GM23248 (cell line): ENCODE data around the gene NCAN. TPM values are rescaled to one million over a fixed set of nuclear protein-coding genes. Genes with fewer than 3 reads are reported as not detected.

Experiments
- DNase-seq: peaks from one replicate; pipeline ENCODE4 v3.0.0-alpha.2; 2015
- H2AFZ ChIP-seq: fragments of 200-600 bp; sonication (generic); 2 replicates; pipeline ENCODE4 v1.6.1; 2016; ENCODE audit warnings: antibody characterized with exemption
- H3F3A ChIP-seq: fragments of 200-600 bp; sonication (generic); 2 replicates; pipeline ENCODE4 v1.6.1; 2016; ENCODE audit warnings: mild to moderate bottlenecking, antibody characterized with exemption, mixed run types; ENCODE audit not compliant: insufficient read depth
- H3K27ac ChIP-seq: fragments of 200-600 bp; sonication (generic); 2 replicates; pipeline ENCODE4 v1.5.1; 2016; ENCODE audit warnings: mild to moderate bottlenecking
- H3K27me3 ChIP-seq: fragments of 200-600 bp; sonication (generic); replicated peaks from 2 replicates; pipeline ENCODE4 v1.6.1; 2016; ENCODE audit warnings: mild to moderate bottlenecking; ENCODE audit not compliant: insufficient read depth
- H3K36me3 ChIP-seq: fragments of 200-600 bp; sonication (generic); 2 replicates; pipeline ENCODE4 v1.6.1; 2016; ENCODE audit warnings: low read depth, mild to moderate bottlenecking
- H3K4me1 ChIP-seq: fragments of 200-600 bp; sonication (generic); 2 replicates; pipeline ENCODE4 v1.6.1; 2016; ENCODE audit warnings: mild to moderate bottlenecking; ENCODE audit not compliant: insufficient read depth
- H3K4me2 ChIP-seq: fragments of 200-600 bp; sonication (generic); one replicate; pipeline ENCODE4 v1.6.1; 2016; ENCODE audit warnings: mild to moderate bottlenecking; ENCODE audit not compliant: unreplicated experiment
- H3K4me3 ChIP-seq: fragments of 200-600 bp; sonication (generic); 2 replicates; pipeline ENCODE4 v1.5.1; 2016; ENCODE audit warnings: mild to moderate bottlenecking
- H3K79me2 ChIP-seq: fragments of 200-600 bp; sonication (generic); 2 replicates; pipeline ENCODE4 v1.6.1; 2016; ENCODE audit warnings: mild to moderate bottlenecking; ENCODE audit not compliant: insufficient read depth
- H3K9ac ChIP-seq: fragments of 200-600 bp; sonication (generic); 2 replicates; pipeline ENCODE4 v1.6.1; 2016; ENCODE audit warnings: mild to moderate bottlenecking
- H3K9me2 ChIP-seq: fragments of 200-600 bp; sonication (generic); 2 replicates; pipeline ENCODE4 v1.6.1; 2016; ENCODE audit warnings: mixed run types, mild to moderate bottlenecking, moderate library complexity; ENCODE audit not compliant: insufficient read depth
- H3K9me3 ChIP-seq: fragments of 200-600 bp; sonication (generic); one replicate; pipeline ENCODE4 v1.6.1; 2017; ENCODE audit warnings: low read depth
- H4K20me1 ChIP-seq: fragments of 200-600 bp; sonication (generic); 2 replicates; pipeline ENCODE4 v1.6.0; 2016; ENCODE audit not compliant: insufficient read depth
- EZH2 ChIP-seq: fragments of 200-600 bp; sonication (generic); IDR thresholded peaks from 2 replicates; pipeline ENCODE4 v1.6.1; 2018; ENCODE audit warnings: antibody characterized with exemption, mild to moderate bottlenecking; ENCODE audit not compliant: insufficient read depth, poor library complexity, severe bottlenecking
- EZH2phosphoT487 ChIP-seq: fragments of 200-600 bp; sonication (generic); IDR thresholded peaks from 2 replicates; pipeline ENCODE4 v1.6.1; 2018; ENCODE audit warnings: antibody characterized with exemption, moderate library complexity, mild to moderate bottlenecking, low read depth; ENCODE audit not compliant: insufficient read depth
- WGBS, 2 experiments: methylation state at CpG; one replicate each; pipeline ENCODE4 v1.1.6; 2015 to 2017; ENCODE audit warnings: low lambda C conversion rate in 2 of 2, low coverage in 1 of 2; ENCODE audit errors: missing lambda C conversion rate in 2 of 2; 5-methylcytosine and 5-hydroxymethylcytosine counted together
- in situ Hi-C: fragments of 300-500 bp; cut with MboI; formaldehyde crosslinking; loops from 2 replicates; pipeline ENCODE4 v1.15.0; 2020
- polyA plus RNA-seq: library from polyadenylated mRNA; unstranded; fragments of >200 nt; fragmentation: Nextera tagmentation; extraction: Ambion mirVana; gene quantifications from 2 replicates; pipeline ENCODE4 v1.2.1, GENCODE V29; 2016
- total RNA-seq: library from RNA; depleted of rRNA; stranded (reverse); fragments of >200 nt; shearing (Covaris generic); gene quantifications from 2 replicates; pipeline ENCODE4 v1.2.3, GENCODE V29; 2014

The NCAN gene
- total and polyA plus RNA-seq, 2 experiments from 2014 or later = not detected

GRCh38 chr19:19206938-19207337, 4.8 kb upstream of the NCAN start:
- TF ChIP-seq EZH2 (no peak), EZH2phosphoT487 (no peak)
- H3K4me1 ChIP-seq = 0 out of 2 replicates have a peak, but pooled peaks cover 6% of the 10 kb centered on the region
- in situ Hi-C loops = no loop called here
- no peaks in the 10 kb centered on the region for H3K9me3 ChIP-seq
- H3K27ac ChIP-seq = no peak overlapping the region
- no peaks in the 10 kb centered on the region for H3K36me3 ChIP-seq
- no peaks in the 10 kb centered on the region for H3F3A ChIP-seq
- 45 to 47% methylated on average over 5 of the region's 5 CpGs for WGBS, 2 experiments
- H3K9ac ChIP-seq = no peak overlapping the region
- no peaks in the 10 kb centered on the region for H4K20me1 ChIP-seq
- DNase-seq = no peak
- H3K9me2 ChIP-seq = no peaks in the 10 kb centered on the region
- 0 out of 2 replicates have a peak, but pooled peaks cover 7% of the 10 kb centered on the region for H3K79me2 ChIP-seq
- no peak overlapping the region for H3K4me2 ChIP-seq
- H3K27me3 ChIP-seq = peaks cover 8% of the 10 kb centered on the region
- no peak overlapping the region for H3K4me3 ChIP-seq
- H2AFZ ChIP-seq = no peak overlapping the region

DNA sequence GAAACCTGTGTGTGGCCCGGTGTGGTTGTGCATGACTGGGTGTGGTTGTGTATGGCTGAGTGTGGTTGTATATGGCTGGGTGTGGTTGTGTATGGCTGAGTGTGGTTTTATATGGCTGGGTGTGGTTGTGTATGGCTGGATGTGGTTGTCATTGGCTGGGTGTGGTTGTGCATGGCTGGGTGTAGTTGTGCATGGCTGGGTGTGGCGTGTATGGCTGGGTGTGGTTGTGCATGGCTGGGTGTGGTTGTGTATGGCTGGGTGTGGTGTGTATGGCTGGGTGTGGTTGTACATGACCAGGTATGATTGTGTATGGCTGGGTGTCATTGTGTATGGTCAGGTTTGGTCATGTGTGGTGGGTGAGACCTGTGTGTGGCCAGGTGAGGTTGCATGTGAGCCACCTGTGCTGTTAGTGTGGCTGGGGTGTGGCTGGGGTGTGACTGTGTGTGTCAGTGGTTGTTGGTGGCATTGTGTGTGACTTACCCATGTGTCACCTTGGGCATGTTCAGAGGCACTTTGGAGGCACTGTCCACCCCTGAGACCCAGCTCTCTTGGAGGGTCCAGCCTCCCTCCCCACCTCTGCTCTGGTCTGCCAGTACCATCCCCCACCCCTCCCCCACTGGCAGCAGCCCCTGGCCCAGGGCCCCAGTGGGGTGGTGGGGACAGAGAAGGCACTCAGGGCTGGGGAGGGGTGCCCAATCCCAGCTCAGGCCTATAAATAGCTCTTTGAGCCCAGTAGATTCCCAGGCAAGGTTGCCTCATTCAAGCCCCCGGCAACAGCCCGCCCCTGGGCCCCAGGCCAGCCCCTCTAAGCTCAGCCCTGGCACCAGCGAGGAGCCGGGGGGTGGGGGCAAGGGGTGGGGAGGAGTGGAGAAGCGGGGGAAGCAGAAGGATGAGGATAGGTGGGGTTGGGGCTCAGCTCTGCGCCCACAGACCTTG, 3.9 kb upstream of the NCAN start:
- Histone ChIP-seq H3K9me3 (no peaks in the 10 kb centered on the region), H3K4me3 (no peak overlapping the region), H3K9me2 (no peaks in the 10 kb centered on the region), H3K9ac (no peak overlapping the region), H3K79me2 (no peaks in the 10 kb centered on the region), H3F3A (no peaks in the 10 kb centered on the region), H3K27ac (no peak overlapping the region), H4K20me1 (no peaks in the 10 kb centered on the region), H3K36me3 (no peaks in the 10 kb centered on the region), H3K4me1 (no peaks in the 10 kb centered on the region), H2AFZ (no peak overlapping the region), H3K27me3 (peaks cover 18% of the 10 kb centered on the region), H3K4me2 (no peak overlapping the region)
- in situ Hi-C loops = no loop called here
- WGBS, 2 experiments = 41 to 87% methylated on average over 3 to 8 of the region's 8 CpGs
- DNase-seq = no peak
- TF ChIP-seq EZH2phosphoT487 (no peak), EZH2 (no peak)

DNA sequence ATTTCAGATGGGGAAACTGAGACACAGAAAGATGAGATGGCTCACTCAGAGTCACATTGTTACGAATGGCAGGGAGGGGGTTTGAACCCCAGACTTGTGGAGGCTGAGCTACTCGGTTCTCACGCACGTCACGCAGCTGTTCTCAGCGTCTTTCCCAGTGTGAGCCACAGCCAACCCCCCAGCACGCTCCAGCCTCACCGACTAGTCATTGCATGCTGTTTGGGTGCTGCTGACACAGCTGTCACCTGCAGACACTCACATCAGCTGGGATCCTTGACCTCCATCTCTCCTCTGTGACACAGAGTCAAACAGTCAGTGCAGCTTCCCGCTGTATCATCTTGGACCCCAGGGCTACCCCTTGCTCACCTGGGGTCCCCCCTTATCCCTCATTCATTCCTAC, 2.4 kb upstream of the NCAN start:
- Histone ChIP-seq H3K79me2 (no peaks in the 10 kb centered on the region), H3K9me3 (no peaks in the 10 kb centered on the region), H3K9me2 (no peaks in the 10 kb centered on the region), H3K27me3 (peaks cover 20% of the 10 kb centered on the region), H3K27ac (no peak overlapping the region), H4K20me1 (no peaks in the 10 kb centered on the region), H2AFZ (no peak overlapping the region), H3F3A (no peaks in the 10 kb centered on the region), H3K9ac (no peak overlapping the region), H3K4me1 (no peaks in the 10 kb centered on the region), H3K36me3 (no peaks in the 10 kb centered on the region), H3K4me2 (no peak overlapping the region), H3K4me3 (no peak overlapping the region)
- TF ChIP-seq EZH2 = no peak
- TF ChIP-seq EZH2phosphoT487 = no peak
- no peak for DNase-seq
- WGBS, 2 experiments = 55 to 61% methylated on average over 9 of the region's 9 CpGs
- in situ Hi-C loops = no loop called here

GRCh38 chr19:19212916-19213315, 1.2 kb downstream of the NCAN start:
- no peak for DNase-seq
- 2 to 6% methylated on average over 7 of the region's 7 CpGs for WGBS, 2 experiments
- Histone ChIP-seq H3K9me2 (no peaks in the 10 kb centered on the region), H3K4me3 (no peak overlapping the region), H3K27me3 (peaks cover 20% of the 10 kb centered on the region), H3K27ac (no peak overlapping the region), H3K36me3 (no peaks in the 10 kb centered on the region), H3K9me3 (no peaks in the 10 kb centered on the region), H3K4me1 (no peaks in the 10 kb centered on the region), H3K4me2 (no peak overlapping the region), H3K9ac (no peak overlapping the region), H3K79me2 (no peaks in the 10 kb centered on the region), H3F3A (no peaks in the 10 kb centered on the region), H4K20me1 (no peaks in the 10 kb centered on the region), H2AFZ (no peak overlapping the region)
- TF ChIP-seq EZH2phosphoT487 = no peak
- no peak for TF ChIP-seq EZH2
- in situ Hi-C loops = no loop called here
